H1 (cell line): ENCODE measurements around the gene SMG9. TPM values are rescaled to one million over a fixed set of nuclear protein-coding genes. Genes with fewer than 3 reads are reported as not detected.
A peak's percentile ranks its signal among the peaks of the same experiment; 100 is the strongest.

Experiments
- CTCF ChIA-PET: fragments of 300-600 bp; sonication (Branson Sonifier 250); formaldehyde crosslinking; loops from one replicate; lab custom pipeline; 2021; ENCODE audit not compliant: partially characterized antibody; lab: Charles Lee
- POLR2A ChIA-PET: fragments of 300-600 bp; sonication (Branson Sonifier 250); formaldehyde crosslinking; loops from one replicate; lab custom pipeline; 2021; ENCODE audit warnings: inconsistent platforms; ENCODE audit not compliant: partially characterized antibody; lab: Charles Lee
- DNase-seq, 2 experiments: peaks; one replicate each; pipeline versions ENCODE4 v3.0.0 to v3.0.0-alpha.2; 2010 to 2022; ENCODE audit warnings: low spot score in 2 of 2, low read depth in 1 of 2, mixed read lengths in 1 of 2
- FAIRE-seq: peaks from 2 replicates; lab custom pipeline; 2011; peaks lifted over from hg19 to GRCh38; lab: Jason Lieb, UNC
- H2AFZ ChIP-seq: 2 replicates; pipeline ENCODE4 v1.8.1; 2012; ENCODE audit warnings: low read length, inconsistent platforms
- H2AK5ac ChIP-seq: 2 replicates; pipeline ENCODE4 v1.6.1; 2013; ENCODE audit warnings: low read depth, low read length
- H2BK120ac ChIP-seq: replicated peaks from 2 replicates; pipeline ENCODE3; 2013; ENCODE audit warnings: low read depth, low read length, inconsistent platforms
- H2BK12ac ChIP-seq: 2 replicates; pipeline ENCODE4 v1.6.1; 2013; ENCODE audit warnings: low read depth, low read length
- H2BK15ac ChIP-seq: 2 replicates; pipeline ENCODE4 v1.6.1; 2013; ENCODE audit warnings: low read length
- H2BK20ac ChIP-seq: 2 replicates; pipeline ENCODE4 v1.6.1; 2013; ENCODE audit warnings: low read length
- H2BK5ac ChIP-seq: 2 replicates; pipeline ENCODE4 v1.6.1; 2013; ENCODE audit warnings: low read depth, low read length
- H3K14ac ChIP-seq: 2 replicates; pipeline ENCODE4 v1.6.1; 2013; ENCODE audit warnings: inconsistent platforms; ENCODE audit not compliant: insufficient read length
- H3K18ac ChIP-seq: 2 replicates; pipeline ENCODE4 v1.6.1; 2013; ENCODE audit warnings: low read length; ENCODE audit errors: extremely low read depth
- H3K23ac ChIP-seq: 2 replicates; pipeline ENCODE4 v1.6.1; 2013; ENCODE audit warnings: inconsistent platforms; ENCODE audit not compliant: insufficient read length
- H3K23me2 ChIP-seq: 2 replicates; pipeline ENCODE4 v1.6.1; 2013; ENCODE audit warnings: low read depth, low read length
- H3K27ac ChIP-seq: 2 replicates; pipeline ENCODE4 v1.6.1; 2011; ENCODE audit warnings: low read depth, low read length, inconsistent platforms
- H3K27me3 ChIP-seq, 4 experiments: replicated peaks in 1 of 4; 1 replicate in 1 of 4; 2 replicates in 3 of 4; pipeline versions ENCODE4 v1.6.1 to v1.8.1; 2011 to 2013; ENCODE audit warnings: low read length in 3 of 4, mild to moderate bottlenecking in 3 of 4, inconsistent platforms in 2 of 4, mixed read lengths in 2 of 4, moderate library complexity in 1 of 4; ENCODE audit not compliant: control insufficient read depth in 3 of 4, insufficient read depth in 3 of 4; ENCODE audit errors: extremely low read depth in 1 of 4
- H3K36me3 ChIP-seq, 4 experiments: 2 replicates each; pipeline versions ENCODE4 v1.6.1 to v1.8.1; 2011 to 2013; ENCODE audit warnings: mild to moderate bottlenecking in 4 of 4, low read length in 3 of 4, moderate library complexity in 2 of 4, control low read depth in 1 of 4, inconsistent platforms in 1 of 4; ENCODE audit not compliant: insufficient read depth in 4 of 4, control insufficient read depth in 2 of 4
- H3K4ac ChIP-seq: replicated peaks from 2 replicates; pipeline ENCODE3; 2013; ENCODE audit warnings: low read length, low read depth, mixed read lengths, inconsistent platforms; ENCODE audit not compliant: insufficient read length
- H3K4me1 ChIP-seq, 4 experiments: replicated peaks in 1 of 4; 1 replicate in 1 of 4; 2 replicates in 3 of 4; pipeline versions ENCODE4 v1.6.1 to v1.8.1; 2011 to 2013; ENCODE audit warnings: low read length in 3 of 4, inconsistent platforms in 2 of 4, mixed read lengths in 1 of 4; ENCODE audit not compliant: insufficient read depth in 4 of 4, control insufficient read depth in 3 of 4
- H3K4me2 ChIP-seq, 2 experiments: 2 replicates each; pipeline versions ENCODE4 v1.6.1 to v1.8.1; 2011 to 2013; ENCODE audit warnings: low read depth in 2 of 2, low read length in 2 of 2, control low read depth in 1 of 2, inconsistent platforms in 1 of 2, mild to moderate bottlenecking in 1 of 2; ENCODE audit not compliant: insufficient read depth in 1 of 2
- H3K4me3 ChIP-seq, 4 experiments: fragments of 200-600, 300-600 bp in 1 of 4; sonication (generic), shearing (Covaris generic), sonication (Bioruptor Twin) in 1 of 4; 2 replicates each; pipeline versions ENCODE4 v1.5.1 to v1.8.1; 2011 to 2016; ENCODE audit warnings: low read length in 4 of 4, low read depth in 3 of 4, control low read depth in 2 of 4, inconsistent platforms in 2 of 4, mild to moderate bottlenecking in 2 of 4, mixed read lengths in 1 of 4, moderate library complexity in 1 of 4; ENCODE audit not compliant: insufficient read depth in 2 of 4; ENCODE audit errors: extremely low read depth in 1 of 4
- H3K56ac ChIP-seq: replicated peaks from 2 replicates; pipeline ENCODE3; 2013; ENCODE audit warnings: low read depth, mild to moderate bottlenecking, mixed read lengths, low read length, inconsistent platforms; ENCODE audit not compliant: insufficient read length
- H3K79me1 ChIP-seq: 2 replicates; pipeline ENCODE4 v1.6.1; 2013; ENCODE audit warnings: low read depth, low read length, control low read depth
- H3K79me2 ChIP-seq, 2 experiments: 2 replicates each; pipeline versions ENCODE4 v1.6.1 to v1.8.1; 2012 to 2013; ENCODE audit warnings: low read length in 2 of 2, mild to moderate bottlenecking in 2 of 2, inconsistent platforms in 1 of 2; ENCODE audit not compliant: insufficient read depth in 2 of 2, control insufficient read depth in 1 of 2
- H3K9ac ChIP-seq, 4 experiments: replicated peaks in 1 of 4; 1 replicate in 1 of 4; 2 replicates in 3 of 4; pipeline versions ENCODE4 v1.6.1 to v1.8.1; 2011 to 2013; ENCODE audit warnings: low read depth in 3 of 4, low read length in 3 of 4, control low read depth in 2 of 4, mild to moderate bottlenecking in 2 of 4, moderate library complexity in 2 of 4, inconsistent platforms in 1 of 4; ENCODE audit errors: extremely low read depth in 1 of 4
- H3K9me3 ChIP-seq, 2 experiments: 2 replicates each; pipeline versions ENCODE4 v1.6.1 to v1.8.1; 2012 to 2013; ENCODE audit warnings: mild to moderate bottlenecking in 2 of 2, moderate library complexity in 2 of 2, control low read depth in 1 of 2, inconsistent platforms in 1 of 2, low read depth in 1 of 2, low read length in 1 of 2, mixed read lengths in 1 of 2; ENCODE audit not compliant: insufficient read depth in 2 of 2
- H4K20me1 ChIP-seq, 2 experiments: replicated peaks in 1 of 2; 2 replicates each; pipeline versions ENCODE3 to v1.8.1; 2011 to 2013; ENCODE audit warnings: inconsistent platforms in 2 of 2, low read length in 2 of 2, mild to moderate bottlenecking in 1 of 2; ENCODE audit not compliant: insufficient read depth in 2 of 2, control insufficient read depth in 1 of 2
- H4K5ac ChIP-seq: 2 replicates; pipeline ENCODE4 v1.6.1; 2013; ENCODE audit warnings: low read length, low read depth, mixed read lengths, inconsistent platforms; ENCODE audit not compliant: insufficient read length
- H4K8ac ChIP-seq: 2 replicates; pipeline ENCODE4 v1.8.0; 2013; ENCODE audit warnings: mild to moderate bottlenecking, moderate library complexity, low read length, inconsistent platforms; ENCODE audit not compliant: insufficient read depth; ENCODE audit errors: extremely low read depth
- H4K91ac ChIP-seq: replicated peaks from 2 replicates; pipeline ENCODE3; 2013; ENCODE audit warnings: low read length, mixed read lengths, inconsistent platforms; ENCODE audit not compliant: insufficient read length
- KDM1A ChIP-seq: fragments of 200-600, 300-600 bp; sonication (generic); IDR thresholded peaks from 2 replicates; pipeline ENCODE4 v1.7.1; 2016; ENCODE audit warnings: mild to moderate bottlenecking, low read length, borderline replicate concordance
- TEAD4 ChIP-seq: IDR thresholded peaks from 2 replicates; pipeline ENCODE4 v1.6.1; 2012; ENCODE audit warnings: low read depth, low read length, inconsistent platforms, mixed read lengths
- whole genome bisulfite sequencing, 2 experiments: shearing (Covaris generic) in 1 of 2; methylation state at CpG; one replicate each; pipeline versions ENCODE4 v1.1.6 to v1.1.7; 2013 to 2015; ENCODE audit warnings: low lambda C conversion rate in 2 of 2, mixed read lengths in 2 of 2, inconsistent platforms in 1 of 2, low coverage in 1 of 2, missing lambda C conversion rate in 1 of 2; ENCODE audit not compliant: insufficient replicate concordance in 2 of 2, insufficient coverage in 1 of 2, insufficient read length in 1 of 2; ENCODE audit errors: extremely low coverage in 1 of 2, missing lambda C conversion rate in 1 of 2; 5-methylcytosine and 5-hydroxymethylcytosine counted together
- polyA plus RNA-seq, 7 experiments: library from polyadenylated mRNA; depleted of rRNA in 3 of 7; stranded (reverse) in 5 of 7; unstranded in 2 of 7; fragments of >200 nt in 5 of 7; fragments of 200-250 nt in 2 of 7; gene quantifications; 1 replicate in 5 of 7; 2 replicates in 1 of 7; 4 replicates in 1 of 7; pipeline versions ENCODE4 v1.2.1 to v1.2.3, GENCODE V29; 2011 to 2013; ENCODE audit warnings: missing spikeins in 2 of 7, mixed read lengths in 2 of 7
- total RNA-seq: library from RNA; stranded (reverse); fragmentation: NEBNext Ultra II Directional; extraction: Animal tissue kit (Norgen Biotek cat#: 25700); gene quantifications from 2 replicates; pipeline ENCODE4 v1.2.1, GENCODE V29; 2021

The SMG9 gene
- total and polyA plus RNA-seq, 2 of the 8 experiments (the other 6 are each of a cell fraction or from before 2014, with no cell fraction given) = 20.4 to 28.7 TPM

DNA sequence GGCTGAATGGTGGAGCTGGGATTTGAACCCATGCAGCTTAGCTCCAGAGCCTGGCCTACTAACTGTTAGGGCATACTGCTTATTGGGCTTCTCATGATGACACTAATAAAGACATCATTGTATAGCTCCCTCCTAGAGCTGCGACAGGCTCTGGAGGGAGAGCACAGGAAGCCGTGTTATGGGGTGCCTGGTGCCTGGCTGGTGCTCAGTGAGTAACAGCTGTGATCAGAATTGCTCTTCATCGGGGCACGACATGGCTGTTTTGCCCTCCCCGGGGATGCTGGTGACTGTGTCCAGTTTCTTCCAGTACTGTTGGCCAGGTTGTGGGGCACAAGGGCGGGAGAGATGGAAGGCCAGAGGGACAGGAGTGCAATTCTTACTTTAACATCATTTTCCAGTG, 42.4 kb upstream of the SMG9 start:
- POLR2A ChIA-PET = no interaction called here
- Histone ChIP-seq H4K5ac (no peak overlapping the region), H3K56ac (no peak overlapping the region), H3K4ac (peak overlapping the region; percentile 69), H3K9ac (no peak overlapping the region), H3K18ac (no peak overlapping the region), H3K23me2 (peaks cover 8% of the 10 kb centered on the region), H3K79me1 (no peaks in the 10 kb centered on the region), H3K27me3 (peaks cover 4 to 36% (median 24%) of the 10 kb centered on the region in 4 experiments), H4K91ac (no peak overlapping the region), H2AFZ (no peak overlapping the region), H2BK20ac (no peak overlapping the region), H2BK5ac (no peak overlapping the region), H4K8ac (no peak overlapping the region), H2BK12ac (peak overlapping the region; percentile 7; the same call in 1 of the 2 replicates), H3K27ac (no peak overlapping the region), H3K4me3 (no peak overlapping the region), H2BK120ac (no peak overlapping the region), H3K9me3 (no peaks in the 10 kb centered on the region), H3K79me2 (no peaks in the 10 kb centered on the region), H3K14ac (no peak overlapping the region), H2AK5ac (no peak overlapping the region), H4K20me1 (peaks cover 0 to 3% of the 10 kb centered on the region in 2 experiments), H3K23ac (no peak overlapping the region), H3K4me2 (no peak overlapping the region), H3K36me3 (no peaks in the 10 kb centered on the region), H2BK15ac (no peak overlapping the region), H3K4me1 (peaks cover 0 to 5% (median 3%) of the 10 kb centered on the region in 4 experiments; a peak in 5 of 7 replicates)
- FAIRE-seq (no peak), DNase-seq (no peak)
- TF ChIP-seq TEAD4 (no peak), KDM1A (no peak)
- WGBS, 2 experiments = 48% methylated on average over 6 of the region's 6 CpGs; no CpG with 5 or more reads in 1 of the 2 experiments
- CTCF ChIA-PET = interaction anchor here (1.3 to 37.0 kb wide), 5 partner anchors 12 to 41 kb away, joined by 3 to 703 read pairs (median 9); partner anchors contain the start of gene SMG9
